Mesenchymal stem cell (in vitro differentiated cells and primary cell): ENCODE measurements around the gene RNF44. TPM values are rescaled to one million over a fixed set of nuclear protein-coding genes. Genes with fewer than 3 reads are reported as not detected.

Experiments used
- DNase-seq: peaks from one replicate; pipeline ENCODE4 v3.0.0-alpha.2; 2013
- H2AFZ ChIP-seq: one replicate; pipeline ENCODE4 v1.6.1; 2013; ENCODE audit warnings: low read depth, mild to moderate bottlenecking, control low read depth, inconsistent platforms, low read length, moderate library complexity
- H2AK5ac ChIP-seq: 2 replicates; pipeline ENCODE4 v1.6.1; 2013; ENCODE audit warnings: low read length, moderate library complexity, mild to moderate bottlenecking, inconsistent platforms; ENCODE audit not compliant: severe bottlenecking
- H2BK120ac ChIP-seq: one replicate; pipeline ENCODE4 v1.6.1; 2013; ENCODE audit warnings: low read depth, mild to moderate bottlenecking, inconsistent platforms, low read length, moderate library complexity
- H2BK12ac ChIP-seq, 2 experiments: one replicate each; pipeline ENCODE4 v1.6.1; 2013; ENCODE audit warnings: inconsistent platforms in 2 of 2, low read length in 2 of 2, mild to moderate bottlenecking in 2 of 2, moderate library complexity in 2 of 2, control low read depth in 1 of 2
- H2BK15ac ChIP-seq: one replicate; pipeline ENCODE4 v1.6.1; 2013; ENCODE audit warnings: mild to moderate bottlenecking, low read depth, inconsistent platforms; ENCODE audit not compliant: poor library complexity, severe bottlenecking
- H2BK5ac ChIP-seq: 2 replicates; pipeline ENCODE4 v1.6.1; 2013; ENCODE audit warnings: low read depth, mild to moderate bottlenecking, low read length, control low read depth, inconsistent platforms; ENCODE audit not compliant: poor library complexity, severe bottlenecking
- H3K14ac ChIP-seq, 2 experiments: one replicate each; pipeline ENCODE4 v1.6.1; 2013; ENCODE audit warnings: inconsistent platforms in 2 of 2, low read length in 2 of 2, control low read depth in 1 of 2, mild to moderate bottlenecking in 1 of 2, moderate library complexity in 1 of 2
- H3K18ac ChIP-seq, 2 experiments: one replicate each; pipeline ENCODE4 v1.6.1; 2013; ENCODE audit warnings: inconsistent platforms in 2 of 2, low read length in 2 of 2, control low read depth in 1 of 2, low read depth in 1 of 2, mild to moderate bottlenecking in 1 of 2
- H3K23ac ChIP-seq, 2 experiments: one replicate each; pipeline ENCODE4 v1.6.1; 2013; ENCODE audit warnings: inconsistent platforms in 2 of 2, low read length in 2 of 2, mild to moderate bottlenecking in 2 of 2, moderate library complexity in 2 of 2, control low read depth in 1 of 2
- H3K27ac ChIP-seq: 2 replicates; pipeline ENCODE4 v1.5.1; 2013; ENCODE audit warnings: mild to moderate bottlenecking, moderate library complexity, low read length, control low read depth, inconsistent platforms; ENCODE audit not compliant: poor library complexity, severe bottlenecking
- H3K27me3 ChIP-seq, 2 experiments: 2 replicates each; pipeline versions ENCODE4 v1.6.1 to v1.7.0; 2013; ENCODE audit warnings: low read length in 2 of 2, mild to moderate bottlenecking in 2 of 2, moderate library complexity in 2 of 2, control low read depth in 1 of 2, inconsistent platforms in 1 of 2; ENCODE audit not compliant: control insufficient read depth in 1 of 2, insufficient read depth in 1 of 2
- H3K36me3 ChIP-seq, 2 experiments: 2 replicates each; pipeline versions ENCODE4 v1.6.1 to v1.7.0; 2013; ENCODE audit warnings: low read length in 2 of 2, control low read depth in 1 of 2, inconsistent platforms in 1 of 2, low read depth in 1 of 2, mild to moderate bottlenecking in 1 of 2; ENCODE audit not compliant: insufficient read depth in 2 of 2, control insufficient read depth in 1 of 2
- H3K4ac ChIP-seq, 2 experiments: one replicate each; pipeline ENCODE4 v1.6.1; 2013; ENCODE audit warnings: inconsistent platforms in 2 of 2, low read length in 2 of 2, mild to moderate bottlenecking in 2 of 2, moderate library complexity in 2 of 2, control low read depth in 1 of 2, low read depth in 1 of 2
- H3K4me1 ChIP-seq: 2 replicates; pipeline ENCODE4 v1.6.1; 2013; ENCODE audit warnings: low read depth, low read length, control low read depth; ENCODE audit not compliant: control insufficient read depth, insufficient read depth
- H3K4me2 ChIP-seq: 2 replicates; pipeline ENCODE4 v1.6.1; 2013; ENCODE audit warnings: low read length, mild to moderate bottlenecking, inconsistent platforms; ENCODE audit not compliant: poor library complexity, severe bottlenecking
- H3K4me3 ChIP-seq, 2 experiments: 2 replicates each; pipeline versions ENCODE4 v1.5.1 to v1.7.0; 2013; ENCODE audit warnings: low read length in 2 of 2, mild to moderate bottlenecking in 2 of 2, control low read depth in 1 of 2, low read depth in 1 of 2; ENCODE audit not compliant: insufficient read depth in 1 of 2
- H3K79me1 ChIP-seq: replicated peaks from 2 replicates; pipeline ENCODE4 v1.6.1; 2013; ENCODE audit warnings: mild to moderate bottlenecking, control low read depth, low read length, inconsistent platforms; ENCODE audit not compliant: poor library complexity, severe bottlenecking
- H3K9ac ChIP-seq: 2 replicates; pipeline ENCODE4 v1.7.0; 2013; ENCODE audit warnings: mild to moderate bottlenecking, low read length, moderate library complexity
- H3K9me3 ChIP-seq: 2 replicates; pipeline ENCODE4 v1.7.0; 2013; ENCODE audit warnings: mild to moderate bottlenecking, low read length; ENCODE audit not compliant: control insufficient read depth
- H4K8ac ChIP-seq: one replicate; pipeline ENCODE4 v1.6.1; 2013; ENCODE audit warnings: inconsistent platforms, mild to moderate bottlenecking, low read length, moderate library complexity
- H4K91ac ChIP-seq: one replicate; pipeline ENCODE4 v1.6.1; 2013; ENCODE audit warnings: mild to moderate bottlenecking, low read length, inconsistent platforms
- WGBS: methylation state at CpG from one replicate; pipeline ENCODE4 v1.1.7; 2013; ENCODE audit warnings: mixed read lengths; 5-methylcytosine and 5-hydroxymethylcytosine counted together
- small RNA-seq: library from polyadenylated mRNA; stranded (forward); fragments of <200 nt; extraction: miRNeasy Mini kit (QIAGEN cat#:217004); gene quantifications from one replicate; pipeline ENCODE3, GENCODE V24; 2013; ENCODE audit warnings: low read depth

Gene RNF44

DNA sequence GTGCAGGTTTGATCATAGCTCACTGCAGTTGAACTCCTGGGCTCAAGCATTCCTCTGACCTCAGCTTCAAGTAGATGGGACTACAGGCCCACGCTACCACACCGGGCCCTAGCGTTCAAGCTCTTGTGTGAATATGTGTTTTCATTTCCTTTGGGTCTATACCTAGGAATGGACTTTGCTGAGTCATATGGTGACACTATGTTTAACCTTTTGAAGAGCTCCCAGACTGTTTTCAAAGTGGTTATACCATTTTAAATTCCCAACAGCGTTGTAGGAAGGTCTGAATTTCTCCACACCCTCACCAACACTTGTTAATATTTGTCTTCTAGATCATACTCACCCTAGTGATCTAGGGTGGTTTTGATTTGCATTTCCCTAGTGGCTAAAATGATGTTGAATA lies 55.5 kb downstream of the RNF44 start:
- DNase-seq = peak; percentile 42
- Histone ChIP-seq H3K27ac (no peak overlapping the region), H2BK15ac (no peak overlapping the region), H2BK120ac (no peak overlapping the region), H3K36me3 (peaks cover 30 to 73% of the 10 kb centered on the region in 2 experiments), H4K91ac (no peak overlapping the region), H2BK5ac (no peak overlapping the region), H3K4me3 (no peak overlapping the region), H3K9ac (no peak overlapping the region), H3K4ac (no peak overlapping the region), H3K9me3 (no peaks in the 10 kb centered on the region), H2AK5ac (no peak overlapping the region), H3K14ac (peak overlapping the region in 1 of 2 experiments; percentile 71), H2BK12ac (no peak overlapping the region), H4K8ac (no peak overlapping the region), H3K4me1 (no peaks in the 10 kb centered on the region), H3K79me1 (peaks cover 34% of the 10 kb centered on the region), H3K4me2 (no peak overlapping the region), H3K18ac (no peak overlapping the region), H3K27me3 (no peaks in the 10 kb centered on the region), H3K23ac (no peak overlapping the region), H2AFZ (no peak overlapping the region)
- WGBS = 40% methylated on average over 1 of the region's 4 CpGs

Small RNAs within 50 kb of the gene (small RNA-seq; reads per million reads assigned to genes)
- gene RF00019 (not detected), gene RN7SL684P (not detected)
